ENCODE data around the gene HSPBP1.

The HSPBP1 gene

DNA sequence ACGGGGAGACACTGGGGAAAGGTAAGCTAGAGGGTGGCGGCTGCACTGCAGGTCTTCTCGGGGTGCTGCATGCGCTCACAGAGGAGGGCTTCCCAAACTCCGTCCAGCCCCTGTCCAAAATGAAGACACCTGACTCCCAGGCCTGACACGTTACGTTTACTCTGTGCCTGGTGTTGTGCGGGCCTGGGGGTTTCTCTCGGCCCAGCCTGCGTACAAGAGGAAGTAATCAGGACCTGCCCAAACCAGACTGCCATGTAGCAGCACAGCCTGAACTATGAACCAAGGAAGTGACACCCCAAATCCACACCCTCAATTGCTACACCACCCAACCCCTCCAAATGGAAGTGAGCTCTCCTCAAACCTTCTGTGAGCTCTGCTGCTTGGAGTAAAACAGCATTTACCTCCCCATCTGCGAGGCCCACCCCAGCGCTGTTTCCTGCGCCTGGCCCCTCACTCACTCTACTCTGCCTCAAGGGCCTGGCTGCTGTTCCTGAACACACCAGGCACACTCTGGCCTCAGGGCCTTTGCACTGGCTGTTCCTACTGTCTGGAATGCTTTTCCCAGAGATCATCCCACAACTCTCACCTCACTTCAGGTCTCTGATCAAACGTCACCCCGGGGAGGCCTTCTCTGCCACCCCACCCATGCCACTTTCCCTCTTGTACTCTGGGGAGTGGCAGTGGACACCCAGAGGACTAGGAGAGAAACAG, 3.0 kb downstream of the HSPBP1 start:
- Histone ChIP-seq H3K27ac (ENCODE audit: low read depth, low read length, poor library complexity, severe bottlenecking) (peak overlapping the region; percentile 97), H3K9me3 (ENCODE audit: low read length) (no peaks in the 10 kb centered on the region), H3K79me2 (ENCODE audit: insufficient read depth, low read length) (no peaks in the 10 kb centered on the region), H2AFZ (ENCODE audit: low read length) (no peak overlapping the region), H3K4me3 (ENCODE audit: low read depth, low read length, poor library complexity, severe bottlenecking) (peak overlapping the region; percentile 47), H3F3A (ENCODE audit: insufficient read depth, low read length) (peaks cover 5% of the 10 kb centered on the region; the same call in 1 of the 2 replicates), H3K36me3 (ENCODE audit: insufficient read depth, low read length) (peaks cover 27% of the 10 kb centered on the region), H4K20me1 (ENCODE audit: insufficient read depth, low read length) (no peaks in the 10 kb centered on the region), H3K9ac (ENCODE audit: low read length) (peak overlapping the region; percentile 65), H3K4me2 (ENCODE audit: low read length) (peak overlapping the region; percentile 93), H3K27me3 (ENCODE audit: insufficient read depth, low read length) (no peaks in the 10 kb centered on the region), H3K4me1 (ENCODE audit: insufficient read depth, low read length, severe bottlenecking) (peaks cover 77% of the 10 kb centered on the region), H3K9me2 (ENCODE audit: low read depth, low read length) (no peaks in the 10 kb centered on the region)
- no peak for TF ChIP-seq EZH2 (IDR thresholded peaks at IDR 0.05; ENCODE audit: borderline replicate concordance, low read length)
- TF ChIP-seq, protein P1, sequence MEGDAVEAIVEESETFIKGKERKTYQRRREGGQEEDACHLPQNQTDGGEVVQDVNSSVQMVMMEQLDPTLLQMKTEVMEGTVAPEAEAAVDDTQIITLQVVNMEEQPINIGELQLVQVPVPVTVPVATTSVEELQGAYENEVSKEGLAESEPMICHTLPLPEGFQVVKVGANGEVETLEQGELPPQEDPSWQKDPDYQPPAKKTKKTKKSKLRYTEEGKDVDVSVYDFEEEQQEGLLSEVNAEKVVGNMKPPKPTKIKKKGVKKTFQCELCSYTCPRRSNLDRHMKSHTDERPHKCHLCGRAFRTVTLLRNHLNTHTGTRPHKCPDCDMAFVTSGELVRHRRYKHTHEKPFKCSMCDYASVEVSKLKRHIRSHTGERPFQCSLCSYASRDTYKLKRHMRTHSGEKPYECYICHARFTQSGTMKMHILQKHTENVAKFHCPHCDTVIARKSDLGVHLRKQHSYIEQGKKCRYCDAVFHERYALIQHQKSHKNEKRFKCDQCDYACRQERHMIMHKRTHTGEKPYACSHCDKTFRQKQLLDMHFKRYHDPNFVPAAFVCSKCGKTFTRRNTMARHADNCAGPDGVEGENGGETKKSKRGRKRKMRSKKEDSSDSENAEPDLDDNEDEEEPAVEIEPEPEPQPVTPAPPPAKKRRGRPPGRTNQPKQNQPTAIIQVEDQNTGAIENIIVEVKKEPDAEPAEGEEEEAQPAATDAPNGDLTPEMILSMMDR (IDR thresholded peaks at IDR 0.05; ENCODE audit: low read length), result no peak

DNA sequence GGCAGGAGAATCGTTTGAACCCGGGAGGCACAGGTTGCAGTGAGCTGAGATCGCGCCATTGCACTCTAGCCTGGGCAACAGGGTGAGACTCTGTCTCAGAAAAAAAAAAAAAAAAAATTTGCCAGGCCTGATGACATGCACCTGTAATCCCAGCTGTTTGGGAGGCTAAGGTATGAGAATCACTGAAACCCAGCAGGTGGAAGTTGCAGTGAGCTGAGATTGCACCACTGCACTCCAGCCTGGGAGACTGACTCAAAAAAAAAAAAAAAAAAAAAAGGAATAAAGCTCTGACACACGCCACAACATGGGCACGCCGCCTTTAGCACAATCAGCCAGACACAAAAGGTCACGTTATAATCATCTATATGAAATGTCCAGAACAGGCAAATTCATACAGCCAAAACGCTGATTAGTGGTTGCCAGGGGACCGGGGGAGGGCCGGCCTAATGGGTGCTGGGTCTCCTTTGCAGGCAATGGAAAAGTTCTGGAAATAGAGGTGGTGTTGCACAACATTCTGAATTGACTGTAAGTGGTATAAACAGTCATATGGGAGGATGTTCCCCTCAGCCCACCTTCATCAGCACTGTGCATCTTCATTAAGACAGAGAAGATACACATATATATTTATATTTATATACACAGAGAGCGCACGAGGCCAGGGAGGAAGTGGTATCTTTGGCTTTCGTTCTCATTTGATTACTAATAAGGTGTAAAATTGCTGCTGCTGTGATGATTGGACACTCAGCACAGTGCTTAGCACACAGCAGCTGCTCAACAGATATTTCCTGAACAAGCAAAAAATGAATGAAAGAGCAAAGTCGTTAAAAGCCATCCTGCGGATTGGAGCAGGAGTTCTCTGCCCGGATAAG, 3.8 kb downstream of the HSPBP1 start:
- Histone ChIP-seq H2AFZ (ENCODE audit: low read length) (no peak overlapping the region), H3K4me1 (ENCODE audit: insufficient read depth, low read length, severe bottlenecking) (peaks cover 73% of the 10 kb centered on the region), H3F3A (ENCODE audit: insufficient read depth, low read length) (peaks cover 5% of the 10 kb centered on the region; the same call in 1 of the 2 replicates), H3K9me2 (ENCODE audit: low read depth, low read length) (no peaks in the 10 kb centered on the region), H3K36me3 (ENCODE audit: insufficient read depth, low read length) (peaks cover 35% of the 10 kb centered on the region), H3K27me3 (ENCODE audit: insufficient read depth, low read length) (no peaks in the 10 kb centered on the region), H3K27ac (ENCODE audit: low read depth, low read length, poor library complexity, severe bottlenecking) (peak overlapping the region; percentile 97), H3K4me2 (ENCODE audit: low read length) (peak overlapping the region; percentile 93), H4K20me1 (ENCODE audit: insufficient read depth, low read length) (no peaks in the 10 kb centered on the region), H3K9ac (ENCODE audit: low read length) (peak overlapping the region; percentile 65), H3K4me3 (ENCODE audit: low read depth, low read length, poor library complexity, severe bottlenecking) (peak overlapping the region; percentile 47), H3K9me3 (ENCODE audit: low read length) (no peaks in the 10 kb centered on the region), H3K79me2 (ENCODE audit: insufficient read depth, low read length) (no peaks in the 10 kb centered on the region)
- TF ChIP-seq, protein P1 (IDR thresholded peaks at IDR 0.05; ENCODE audit: low read length), result no peak
- no peak for TF ChIP-seq EZH2 (IDR thresholded peaks at IDR 0.05; ENCODE audit: borderline replicate concordance, low read length)

GRCh38 chr19:55273978-55274707, 5.8 kb downstream of the HSPBP1 start:
- Histone ChIP-seq H3K4me1 (ENCODE audit: insufficient read depth, low read length, severe bottlenecking) (peaks cover 61% of the 10 kb centered on the region), H3K27ac (ENCODE audit: low read depth, low read length, poor library complexity, severe bottlenecking) (peak overlapping the region; percentile 97), H3K79me2 (ENCODE audit: insufficient read depth, low read length) (no peaks in the 10 kb centered on the region), H3K9me3 (ENCODE audit: low read length) (no peaks in the 10 kb centered on the region), H3K9ac (ENCODE audit: low read length) (peak overlapping the region; percentile 63), H2AFZ (ENCODE audit: low read length) (no peak overlapping the region), H3K9me2 (ENCODE audit: low read depth, low read length) (no peaks in the 10 kb centered on the region), H3F3A (ENCODE audit: insufficient read depth, low read length) (peaks cover 5% of the 10 kb centered on the region; the same call in 1 of the 2 replicates), H4K20me1 (ENCODE audit: insufficient read depth, low read length) (no peaks in the 10 kb centered on the region), H3K4me2 (ENCODE audit: low read length) (peak overlapping the region; percentile 63), H3K36me3 (ENCODE audit: insufficient read depth, low read length) (peaks cover 51% of the 10 kb centered on the region), H3K4me3 (ENCODE audit: low read depth, low read length, poor library complexity, severe bottlenecking) (peak overlapping the region; percentile 47), H3K27me3 (ENCODE audit: insufficient read depth, low read length) (no peaks in the 10 kb centered on the region)
- TF ChIP-seq EZH2 (IDR thresholded peaks at IDR 0.05; ENCODE audit: borderline replicate concordance, low read length), result no peak
- TF ChIP-seq, protein P1 (IDR thresholded peaks at IDR 0.05; ENCODE audit: low read length), result no peak
